ENCODE results near the gene RASAL3.

The RASAL3 gene

DNA sequence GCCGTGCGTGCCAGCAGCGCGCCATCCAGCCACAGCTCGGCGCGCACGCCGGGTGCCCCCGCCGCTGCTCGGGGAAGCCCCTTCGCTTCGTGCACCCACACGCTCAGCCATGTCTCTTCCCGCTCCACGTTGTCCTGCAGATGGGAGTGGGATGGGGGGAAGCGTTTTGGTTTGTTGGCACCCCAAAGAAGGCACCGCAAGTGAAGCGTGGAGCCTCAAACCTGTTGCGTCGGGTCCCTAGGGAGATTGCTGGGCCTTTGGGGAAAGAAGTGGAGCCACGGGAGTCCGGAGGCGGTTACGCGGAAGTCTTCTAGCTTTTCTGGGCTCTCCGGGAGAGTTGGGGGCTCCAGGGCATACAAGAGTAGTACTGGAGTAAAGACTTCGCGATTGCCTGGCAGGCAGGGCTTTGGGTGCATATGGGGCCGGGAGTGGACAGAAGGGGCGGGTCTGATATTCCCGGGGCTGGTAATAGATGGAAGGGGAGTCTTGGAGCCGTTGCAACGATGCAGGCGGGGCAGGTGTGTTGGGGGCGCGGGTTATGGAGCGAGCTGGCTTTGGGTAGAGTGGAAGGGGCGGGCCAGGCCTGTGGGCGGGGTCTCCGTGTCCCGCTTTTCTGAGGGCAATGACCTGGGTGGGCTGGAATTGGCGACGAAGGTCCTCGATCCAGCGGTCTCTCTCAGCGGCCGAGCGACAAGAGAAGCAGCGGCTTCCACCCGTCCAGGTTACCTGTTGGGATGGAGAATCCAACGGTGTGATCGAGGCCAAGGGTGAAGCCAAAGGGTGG, 6.5 kb downstream of the RASAL3 start:
- no peak overlapping the region for H2AFZ ChIP-seq (ENCODE audit: low read length)
- H3K4me1 ChIP-seq (ENCODE audit: insufficient read depth, low read length, poor library complexity, severe bottlenecking), result peaks cover 17% of the 10 kb centered on the region
- no peaks in the 10 kb centered on the region for H3K9me3 ChIP-seq (ENCODE audit: insufficient read depth, low read depth, low read length)
- peaks cover 19% of the 10 kb centered on the region; the same call in 1 of the 2 replicates for H3K36me3 ChIP-seq (ENCODE audit: insufficient read depth, low read length)
- H3K9ac ChIP-seq (ENCODE audit: low read depth, low read length, poor library complexity, severe bottlenecking), result no peak overlapping the region
- H4K20me1 ChIP-seq (ENCODE audit: insufficient read depth, low read length, poor library complexity, severe bottlenecking), result no peaks in the 10 kb centered on the region
- peaks cover 19% of the 10 kb centered on the region for H3K79me2 ChIP-seq (ENCODE audit: insufficient read depth, low read length)
- no peak overlapping the region for H3K4me2 ChIP-seq (ENCODE audit: low read depth, low read length, poor library complexity, severe bottlenecking)
- TF ChIP-seq, protein P1, sequence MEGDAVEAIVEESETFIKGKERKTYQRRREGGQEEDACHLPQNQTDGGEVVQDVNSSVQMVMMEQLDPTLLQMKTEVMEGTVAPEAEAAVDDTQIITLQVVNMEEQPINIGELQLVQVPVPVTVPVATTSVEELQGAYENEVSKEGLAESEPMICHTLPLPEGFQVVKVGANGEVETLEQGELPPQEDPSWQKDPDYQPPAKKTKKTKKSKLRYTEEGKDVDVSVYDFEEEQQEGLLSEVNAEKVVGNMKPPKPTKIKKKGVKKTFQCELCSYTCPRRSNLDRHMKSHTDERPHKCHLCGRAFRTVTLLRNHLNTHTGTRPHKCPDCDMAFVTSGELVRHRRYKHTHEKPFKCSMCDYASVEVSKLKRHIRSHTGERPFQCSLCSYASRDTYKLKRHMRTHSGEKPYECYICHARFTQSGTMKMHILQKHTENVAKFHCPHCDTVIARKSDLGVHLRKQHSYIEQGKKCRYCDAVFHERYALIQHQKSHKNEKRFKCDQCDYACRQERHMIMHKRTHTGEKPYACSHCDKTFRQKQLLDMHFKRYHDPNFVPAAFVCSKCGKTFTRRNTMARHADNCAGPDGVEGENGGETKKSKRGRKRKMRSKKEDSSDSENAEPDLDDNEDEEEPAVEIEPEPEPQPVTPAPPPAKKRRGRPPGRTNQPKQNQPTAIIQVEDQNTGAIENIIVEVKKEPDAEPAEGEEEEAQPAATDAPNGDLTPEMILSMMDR (conservative IDR thresholded peaks at IDR 0.05; ENCODE audit: low read length), result no peak
- no peak for TF ChIP-seq EZH2phosphoT487 (IDR thresholded peaks at IDR 0.05; ENCODE audit: borderline replicate concordance)
- no peak overlapping the region for H3K4me3 ChIP-seq (ENCODE audit: low read length, poor library complexity, severe bottlenecking)
- no peaks in the 10 kb centered on the region for H3F3A ChIP-seq (ENCODE audit: low read depth)
- H3K9me2 ChIP-seq (replicated peaks; ENCODE audit: low read depth, low read length), result no peaks in the 10 kb centered on the region
- H3K27me3 ChIP-seq (ENCODE audit: insufficient read depth, low read length, poor library complexity, severe bottlenecking), result no peaks in the 10 kb centered on the region

DNA sequence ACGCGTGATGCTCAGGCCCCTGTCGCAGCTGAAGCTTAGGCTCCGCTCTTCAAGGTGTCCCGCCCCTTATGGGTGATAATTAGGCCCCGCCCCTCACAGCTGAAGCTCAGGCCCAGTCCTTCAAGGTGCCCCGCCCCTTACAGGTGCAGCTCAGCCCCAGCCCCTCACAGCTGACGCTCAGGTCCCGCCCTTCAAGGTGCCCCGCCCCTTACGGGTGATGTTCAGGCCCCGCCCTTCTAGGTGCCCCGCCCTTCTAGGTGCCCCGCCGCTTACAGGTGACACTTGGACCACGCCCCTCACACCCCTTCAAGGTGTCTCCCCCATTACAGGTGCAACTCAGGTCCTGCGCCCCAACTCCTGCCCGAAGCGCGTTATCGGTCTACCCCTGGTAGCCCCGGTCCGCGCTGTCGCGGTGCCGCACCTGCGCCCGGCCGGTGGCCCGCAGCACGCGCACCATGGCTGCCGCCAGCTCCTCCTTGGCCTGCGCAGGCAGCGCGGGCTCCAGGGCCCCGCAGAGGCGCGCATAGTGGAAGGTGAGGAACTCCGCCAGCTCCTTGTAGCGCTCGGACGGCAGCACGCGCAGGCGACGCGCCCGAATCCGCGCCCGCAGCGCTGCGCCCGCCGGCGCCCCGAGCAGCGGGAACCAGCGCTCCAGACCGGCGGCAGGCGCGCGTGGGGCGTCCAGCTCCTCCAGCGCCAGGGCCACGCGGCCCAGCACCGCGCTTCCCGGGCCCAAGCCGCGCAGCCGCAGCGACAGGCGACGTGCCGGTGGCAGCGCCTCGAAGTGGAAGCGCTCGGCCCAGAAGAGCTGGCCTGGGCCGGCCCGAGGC, 7.3 kb downstream of the RASAL3 start:
- Histone ChIP-seq H2AFZ (ENCODE audit: low read length) (no peak overlapping the region), H3K27me3 (ENCODE audit: insufficient read depth, low read length, poor library complexity, severe bottlenecking) (no peaks in the 10 kb centered on the region), H3K4me2 (ENCODE audit: low read depth, low read length, poor library complexity, severe bottlenecking) (no peak overlapping the region), H3F3A (ENCODE audit: low read depth) (0 out of 2 replicates have a peak, but pooled peaks cover under 1% of the 10 kb centered on the region), H3K79me2 (ENCODE audit: insufficient read depth, low read length) (peaks cover 11% of the 10 kb centered on the region), H4K20me1 (ENCODE audit: insufficient read depth, low read length, poor library complexity, severe bottlenecking) (no peaks in the 10 kb centered on the region), H3K9me2 (replicated peaks; ENCODE audit: low read depth, low read length) (no peaks in the 10 kb centered on the region), H3K4me1 (ENCODE audit: insufficient read depth, low read length, poor library complexity, severe bottlenecking) (peaks cover 10% of the 10 kb centered on the region), H3K4me3 (ENCODE audit: low read length, poor library complexity, severe bottlenecking) (no peak overlapping the region), H3K9ac (ENCODE audit: low read depth, low read length, poor library complexity, severe bottlenecking) (no peak overlapping the region), H3K36me3 (ENCODE audit: insufficient read depth, low read length) (peaks cover 19% of the 10 kb centered on the region; the same call in 1 of the 2 replicates), H3K9me3 (ENCODE audit: insufficient read depth, low read depth, low read length) (no peaks in the 10 kb centered on the region)
- TF ChIP-seq, protein P1 (conservative IDR thresholded peaks at IDR 0.05; ENCODE audit: low read length), result no peak

DNA sequence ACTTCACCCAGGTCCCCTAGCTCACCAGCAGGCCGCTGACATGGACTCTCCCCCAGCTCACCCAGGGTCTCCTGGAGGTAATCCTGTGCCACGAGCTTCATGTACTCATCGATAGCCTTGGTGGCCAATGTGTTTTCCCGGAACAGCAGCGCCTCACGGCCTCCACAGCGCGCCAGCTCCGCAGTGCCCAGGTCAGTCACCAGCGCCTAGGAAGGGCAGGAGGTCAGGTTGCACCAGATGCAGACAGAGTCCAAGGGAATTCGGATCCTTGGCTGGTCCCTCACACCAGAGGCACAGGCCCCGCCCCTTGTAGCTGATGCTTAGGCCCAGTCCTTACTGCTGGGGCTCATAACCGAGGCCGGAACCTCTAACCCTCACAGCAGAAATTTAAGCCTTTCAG, 7.9 kb downstream of the RASAL3 start:
- H4K20me1 ChIP-seq (ENCODE audit: insufficient read depth, low read length, poor library complexity, severe bottlenecking), result no peaks in the 10 kb centered on the region
- H3K9ac ChIP-seq (ENCODE audit: low read depth, low read length, poor library complexity, severe bottlenecking), result no peak overlapping the region
- H3K36me3 ChIP-seq (ENCODE audit: insufficient read depth, low read length), result peaks cover 19% of the 10 kb centered on the region; the same call in 1 of the 2 replicates
- H3F3A ChIP-seq (ENCODE audit: low read depth), result 0 out of 2 replicates have a peak, but pooled peaks cover 6% of the 10 kb centered on the region
- no peaks in the 10 kb centered on the region for H3K9me2 ChIP-seq (replicated peaks; ENCODE audit: low read depth, low read length)
- H3K4me3 ChIP-seq (ENCODE audit: low read length, poor library complexity, severe bottlenecking), result no peak overlapping the region
- no peaks in the 10 kb centered on the region for H3K27me3 ChIP-seq (ENCODE audit: insufficient read depth, low read length, poor library complexity, severe bottlenecking)
- no peak overlapping the region for H3K4me2 ChIP-seq (ENCODE audit: low read depth, low read length, poor library complexity, severe bottlenecking)
- TF ChIP-seq EZH2phosphoT487 (IDR thresholded peaks at IDR 0.05; ENCODE audit: borderline replicate concordance), result no peak
- TF ChIP-seq, protein P1 (conservative IDR thresholded peaks at IDR 0.05; ENCODE audit: low read length), result no peak
- H3K4me1 ChIP-seq (ENCODE audit: insufficient read depth, low read length, poor library complexity, severe bottlenecking), result peaks cover 3% of the 10 kb centered on the region
- no peak overlapping the region for H2AFZ ChIP-seq (ENCODE audit: low read length)
- peaks cover 5% of the 10 kb centered on the region; the same call in 1 of the 2 replicates for H3K79me2 ChIP-seq (ENCODE audit: insufficient read depth, low read length)
- H3K9me3 ChIP-seq (ENCODE audit: insufficient read depth, low read depth, low read length), result no peaks in the 10 kb centered on the region
